Testis (tissue), 3 donors: ENCODE data around the gene CCL26. TPM values are rescaled to one million over a fixed set of nuclear protein-coding genes. Genes with fewer than 3 reads are reported as not detected.

Experiments
- DNase-seq: peaks from one replicate; pipeline ENCODE4 v3.0.0-alpha.2; 2019
- H3K27ac ChIP-seq, 2 donors: fragments of 200-600 bp; sonication (generic); one replicate each; pipeline ENCODE4 v1.5.1; 2019
- H3K27me3 ChIP-seq: fragments of 200-600 bp; sonication (generic); one replicate; pipeline ENCODE4 v1.5.1; 2019
- H3K36me3 ChIP-seq: fragments of 200-600 bp; sonication (generic); one replicate; pipeline ENCODE4 v1.5.1; 2017; ENCODE audit warnings: low read depth; ENCODE audit errors: missing control alignments
- H3K4me1 ChIP-seq: fragments of 200-600 bp; sonication (generic); one replicate; pipeline ENCODE4 v1.5.1; 2019
- H3K4me3 ChIP-seq, 2 donors: fragments of 200-600 bp; sonication (generic); one replicate each; pipeline ENCODE4 v1.5.1; 2017 to 2019
- H3K9me3 ChIP-seq: fragments of 200-600 bp; sonication (generic); one replicate; pipeline ENCODE4 v1.5.1; 2017
- CTCF ChIP-seq, 3 experiments: fragments of 450-650 bp in 2 of 3; fragments of 200-600 bp in 1 of 3; sonication (generic) in 1 of 3; IDR thresholded peaks; one replicate each; pipeline ENCODE4 v1.5.1; 2016 to 2019; ENCODE audit warnings: antibody characterized with exemption in 3 of 3, mild to moderate bottlenecking in 2 of 3, moderate library complexity in 1 of 3
- POLR2A ChIP-seq: fragments of 450-650 bp; IDR thresholded peaks from one replicate; pipeline ENCODE4 v1.6.1; 2017; ENCODE audit warnings: antibody characterized with exemption, mild to moderate bottlenecking, moderate library complexity
- WGBS, 2 donors: methylation state at CpG; one replicate each; pipeline ENCODE4 v1.1.5; 2018; 5-methylcytosine and 5-hydroxymethylcytosine counted together
- intact Hi-C: fragments of 100-400 bp; cut with DNase I; formaldehyde crosslinking; loops from one replicate; pipeline ENCODE4 v1.15.1; 2023; ENCODE audit warnings: low total_unique reads
- polyA plus RNA-seq: library from polyadenylated mRNA; stranded (reverse); fragments of 350-450 nt; fragmentation: Illumina TruSeq; extraction: RNeasy Lipid Tissue Mini Kit (QIAGEN cat#74804); gene quantifications from one replicate; pipeline ENCODE4 v1.2.3, GENCODE V29; 2014; ENCODE audit warnings: low read depth, low replicate concordance; ENCODE audit not compliant: insufficient read depth
- total RNA-seq, 2 donors: library from RNA; depleted of rRNA; stranded (reverse); fragments of >200 nt; gene quantifications; one replicate each; pipeline ENCODE4 v1.2.3, GENCODE V29; 2016

Gene CCL26
- total and polyA plus RNA-seq, 3 donors from 2014 or later: 1.1 to 5.6 TPM; not detected in 1

- 90 to 97% methylated on average over 5 of the region's 5 CpGs for WGBS, 2 donors
- Histone ChIP-seq H3K27ac (no peak overlapping the region), H3K36me3 (no peaks in the 10 kb centered on the region), H3K27me3 (no peaks in the 10 kb centered on the region), H3K4me3 (no peak overlapping the region), H3K4me1 (no peaks in the 10 kb centered on the region), H3K9me3 (no peaks in the 10 kb centered on the region)
- intact Hi-C loops: no loop called here
- no peak for TF ChIP-seq POLR2A
- no peak for TF ChIP-seq CTCF (IDR thresholded peaks at IDR 0.05)
- no peak for DNase-seq
Observed at GRCh38 chr7:75719626-75720025, 52.4 kb downstream of the CCL26 start.

Other genes starting within 250 kb of the CCL26 start
- 10 to 100 TPM; 43.5 to 85.4 TPM for gene HIP1, start 33.3 kb downstream of the CCL26 start, total RNA-seq
- gene HIP1, start 33.3 kb downstream of the CCL26 start, polyA plus RNA-seq: 68.0 TPM
- not detected for gene CCL24, start 41.6 kb upstream of the CCL26 start, total RNA-seq
- gene CCL24, start 41.6 kb upstream of the CCL26 start, polyA plus RNA-seq: 1.1 TPM
- 100 to 1,000 TPM; 106 to 109 TPM for gene RHBDD2, start 106.8 kb upstream of the CCL26 start, total RNA-seq
- 161 TPM for gene RHBDD2, start 106.8 kb upstream of the CCL26 start, polyA plus RNA-seq
- gene POR, start 142.9 kb upstream of the CCL26 start, total RNA-seq: 100 to 1,000 TPM; 122 to 169 TPM
- gene POR, start 142.9 kb upstream of the CCL26 start, polyA plus RNA-seq: 98.5 TPM
- 100 to 1,000 TPM in 1 of 2 donors, 10 to 100 TPM in 1; 85.9 to 150 TPM for gene TMEM120A, start 222.4 kb upstream of the CCL26 start, total RNA-seq
- 270 TPM for gene TMEM120A, start 222.4 kb upstream of the CCL26 start, polyA plus RNA-seq